Ovary (tissue), 9 donors: ENCODE results near the gene FRMD1. TPM values are rescaled to one million over a fixed set of nuclear protein-coding genes. Genes with fewer than 3 reads are reported as not detected.

Experiments
- DNase-seq, 5 donors: peaks; one replicate each; pipeline ENCODE4 v3.0.0-alpha.2; 2019 to 2020
- H3K27ac ChIP-seq, 2 donors: fragments of 200-600 bp; one replicate each; pipeline versions ENCODE4 v1.5.1 to v1.8.0; 2019 to 2022
- H3K27me3 ChIP-seq: fragments of 200-600 bp; one replicate; pipeline ENCODE4 v1.8.0; 2022
- H3K36me3 ChIP-seq: fragments of 200-600 bp; sonication (generic); one replicate; pipeline ENCODE4 v1.5.1; 2019
- H3K4me1 ChIP-seq: one replicate; pipeline ENCODE4 v1.8.1; 2013; ENCODE audit warnings: mild to moderate bottlenecking, moderate library complexity; ENCODE audit not compliant: insufficient read depth
- H3K4me3 ChIP-seq: fragments of 200-600 bp; sonication (generic); one replicate; pipeline ENCODE4 v1.5.1; 2017
- H3K9me3 ChIP-seq, 2 donors: fragments of 200-600 bp in 1 of 2; sonication (generic) in 1 of 2; one replicate each; pipeline versions ENCODE4 v1.5.1 to v1.8.1; 2013 to 2019; ENCODE audit warnings: mild to moderate bottlenecking in 1 of 2, moderate library complexity in 1 of 2
- CTCF ChIP-seq, 3 donors: fragments of 450-650 bp in 2 of 3; fragments of 200-600 bp in 1 of 3; IDR thresholded peaks; one replicate each; pipeline versions ENCODE4 v1.5.1 to v1.8.0; 2016 to 2022; ENCODE audit warnings: antibody characterized with exemption in 3 of 3, mild to moderate bottlenecking in 1 of 3
- EP300 ChIP-seq: sonication (generic); formaldehyde crosslinking; IDR thresholded peaks from one replicate; pipeline ENCODE4 v1.6.1; 2017; ENCODE audit warnings: antibody characterized with exemption
- POLR2A ChIP-seq: fragments of 450-650 bp; IDR thresholded peaks from one replicate; pipeline ENCODE4 v1.6.1; 2017; ENCODE audit warnings: antibody characterized with exemption, mild to moderate bottlenecking, moderate library complexity
- WGBS, 3 donors: extraction: QIAGEN DNeasy Blood & Tissue Kit in 1 of 3; methylation state at CpG; one replicate each; pipeline versions ENCODE4 v1.1.5 to v1.1.7; 2013 to 2017; 5-methylcytosine and 5-hydroxymethylcytosine counted together
- intact Hi-C, 4 donors: fragments of 100-400 bp; cut with DNase I; formaldehyde crosslinking; loops; one replicate each; pipeline versions ENCODE4 v1.11.0 to v1.15.1; 2022 to 2023
- polyA plus RNA-seq, 2 donors: library from polyadenylated mRNA; stranded (reverse); fragments of 200-250 nt in 1 of 2; fragments of 350-450 nt in 1 of 2; fragmentation: Illumina TruSeq in 1 of 2; extraction: RNeasy Lipid Tissue Mini Kit (QIAGEN cat#74804) in 1 of 2; gene quantifications; one replicate each; pipeline ENCODE4 v1.2.3, GENCODE V29; 2013 to 2014
- total RNA-seq, 7 donors: library from RNA; depleted of rRNA in 2 of 7; stranded (reverse); fragments of >200 nt in 2 of 7; fragmentation: NEBNext Ultra II Directional in 3 of 7; extraction: Animal tissue kit (Norgen Biotek cat#: 25700) in 3 of 7; gene quantifications; one replicate each; pipeline versions ENCODE4 v1.1.0 to v1.2.4, GENCODE V29; 2016 to 2023
- donor health status: DM: no; HTN: no; CAD: no; lungs with moderate emphysema.
- donor health status: DM: no; HTN: no; CAD: no.
- donor health status: Bipolar disorder and iron deficiency.
- donor health status: DM: yes; HTN: yes; CAD: no.
- donor health status: DM: no; HTN: no; CAD: no.
- donor health status: DM: yes; HTN: yes; CAD: no.

FRMD1 gene
- total and polyA plus RNA-seq, 9 donors: 0.10 to 0.48 (median 0.31) TPM; not detected in 2

GRCh38 chr6:168011291-168011690 lies 67.7 kb downstream of the FRMD1 start:
- Histone ChIP-seq H3K4me1 (peaks cover 5% of the 10 kb centered on the region), H3K9me3 (no peaks in the 10 kb centered on the region), H3K36me3 (no peaks in the 10 kb centered on the region), H3K27ac (no peak overlapping the region), H3K4me3 (no peak overlapping the region), H3K27me3 (no peaks in the 10 kb centered on the region)
- 89 to 95% (median 89%) methylated on average over 1 of the region's 1 CpG for WGBS, 3 donors
- intact Hi-C loops: no loop called here
- TF ChIP-seq EP300 (no peak), POLR2A (no peak), CTCF (IDR thresholded peaks at IDR 0.05) (no peak)
- no peak for DNase-seq

- TF ChIP-seq POLR2A: no peak
- no peak for TF ChIP-seq CTCF (IDR thresholded peaks at IDR 0.05)
- no peak for TF ChIP-seq EP300
- Histone ChIP-seq H3K4me1 (peaks cover 3% of the 10 kb centered on the region), H3K27ac (no peak overlapping the region), H3K9me3 (no peaks in the 10 kb centered on the region), H3K27me3 (no peaks in the 10 kb centered on the region), H3K36me3 (no peaks in the 10 kb centered on the region), H3K4me3 (no peak overlapping the region)
- DNase-seq: no peak
- intact Hi-C loops: no loop called here
- WGBS, 3 donors: 58 to 73% (median 69%) methylated on average over 3 of the region's 3 CpGs
Measured at GRCh38 chr6:168009331-168009730, 69.7 kb downstream of the FRMD1 start.

GRCh38 chr6:168007592-168008338 lies 71.2 kb downstream of the FRMD1 start:
- WGBS, 3 donors: 2 to 14% (median 6%) methylated on average over 3 of the region's 3 CpGs
- intact Hi-C loops: no loop called here

GRCh38 chr6:168005796-168006195 lies 73.2 kb downstream of the FRMD1 start:
- 95 to 98% (median 96%) methylated on average over 6 of the region's 6 CpGs for WGBS, 3 donors

More at GRCh38 chr6:168007592-168008338, 71.2 kb downstream of the FRMD1 start:
- DNase-seq: no peak
- Histone ChIP-seq H3K4me1 (no peaks in the 10 kb centered on the region), H3K27me3 (no peaks in the 10 kb centered on the region), H3K4me3 (no peak overlapping the region), H3K36me3 (no peaks in the 10 kb centered on the region), H3K27ac (no peak overlapping the region), H3K9me3 (no peaks in the 10 kb centered on the region)
- TF ChIP-seq POLR2A: no peak
- TF ChIP-seq EP300: no peak
- TF ChIP-seq CTCF (IDR thresholded peaks at IDR 0.05): no peak

More at GRCh38 chr6:168005796-168006195, 73.2 kb downstream of the FRMD1 start:
- intact Hi-C loops: no loop called here
- TF ChIP-seq EP300: no peak
- no peak for TF ChIP-seq CTCF (IDR thresholded peaks at IDR 0.05)
- no peak for TF ChIP-seq POLR2A
- Histone ChIP-seq H3K36me3 (no peaks in the 10 kb centered on the region), H3K4me3 (no peak overlapping the region), H3K27me3 (no peaks in the 10 kb centered on the region), H3K27ac (no peak overlapping the region), H3K9me3 (no peaks in the 10 kb centered on the region), H3K4me1 (no peaks in the 10 kb centered on the region)
- no peak for DNase-seq
